ENCODE data around the gene CFAP100. TPM values are rescaled to one million over a fixed set of nuclear protein-coding genes. Genes with fewer than 3 reads are reported as not detected.

The CFAP100 gene
- total and polyA plus RNA-seq, 2 of the 4 experiments (the other 2 are of a cell fraction): not detected

DNA sequence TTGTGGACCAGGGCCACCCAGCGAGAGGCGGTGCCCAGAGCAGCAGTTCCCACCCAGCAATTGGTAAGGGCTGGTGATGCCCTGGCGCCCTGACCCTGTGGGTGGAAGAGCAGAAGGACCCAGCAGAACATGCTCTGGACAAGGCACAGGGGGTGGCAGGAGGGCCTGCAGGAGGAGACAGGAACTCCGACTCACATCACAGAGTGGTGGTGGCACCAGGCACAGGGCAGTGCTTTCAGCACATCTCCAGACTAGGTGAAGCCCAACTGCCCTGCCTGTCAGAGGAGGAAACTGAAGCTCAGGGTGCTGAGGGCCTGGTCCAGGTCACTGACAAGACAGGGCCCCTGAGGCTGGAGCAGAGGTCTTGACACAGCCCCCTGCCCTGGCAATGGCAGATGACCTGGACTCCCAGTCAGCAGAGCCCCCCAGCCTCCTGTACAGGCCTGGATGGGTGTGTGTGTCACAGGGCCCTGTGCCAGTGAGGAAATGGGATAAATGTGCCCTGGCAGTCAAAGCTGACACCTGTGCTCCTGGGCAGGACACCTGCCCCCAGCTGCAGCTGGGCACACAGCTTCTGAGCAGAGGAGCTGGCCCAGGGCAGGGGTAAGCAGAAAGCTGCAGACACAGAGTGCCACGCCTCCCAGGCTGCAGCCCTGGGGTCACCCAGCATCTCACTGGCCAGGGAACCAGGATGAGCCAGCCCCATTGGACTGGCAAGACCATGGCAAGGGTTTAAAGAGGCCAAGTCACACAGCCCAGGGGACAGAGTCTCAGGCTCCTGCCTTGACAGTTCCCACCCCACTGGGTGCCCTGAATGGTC, 48.9 kb upstream of the CFAP100 start (continued):
- TF ChIP-seq CHD1 (IDR thresholded peaks at IDR 0.05; ENCODE audit: low read depth, low read length): no peak

DNA sequence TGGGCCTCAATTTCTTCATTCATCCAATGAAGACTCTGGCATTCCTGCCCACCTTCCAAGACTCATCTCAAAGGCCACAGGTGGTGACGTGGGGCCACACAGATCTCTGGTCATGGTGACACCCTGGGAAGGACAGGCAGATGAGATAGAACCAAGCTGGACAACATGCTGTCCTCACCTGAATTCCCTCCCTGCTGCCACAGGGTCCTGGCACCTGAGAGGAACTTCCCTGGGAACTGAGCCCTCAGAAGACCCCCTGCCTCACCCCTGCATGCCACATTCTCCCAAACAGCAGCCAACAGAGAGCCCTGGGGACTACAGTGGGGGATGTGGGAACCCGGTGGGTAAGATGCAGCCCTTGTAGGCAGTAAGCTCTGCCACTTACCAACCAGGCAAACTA, 48.2 kb upstream of the CFAP100 start:
- Histone ChIP-seq H2BK20ac (ENCODE audit: low read depth, low read length) (no peak overlapping the region), H3K4me2 (ENCODE audit: low read depth, low read length) (no peak overlapping the region), H3K18ac (ENCODE audit: low read depth, low read length) (no peak overlapping the region), H3K14ac (replicated peaks; ENCODE audit: low read depth, low read length) (no peak overlapping the region), H3K9me1 (ENCODE audit: insufficient read depth, low read length) (0 out of 2 replicates have a peak, but pooled peaks cover 4% of the 10 kb centered on the region), H2AFZ (replicated peaks; ENCODE audit: low read length, poor library complexity) (no peak overlapping the region), H4K91ac (ENCODE audit: insufficient read depth, low read depth, low read length) (no peak overlapping the region), H4K8ac (ENCODE audit: low read depth in 2 of 2, low read length in 2 of 2) (no peak overlapping the region), H4K5ac (ENCODE audit: low read depth, low read length) (no peak overlapping the region), H3K9ac (ENCODE audit: low read depth, low read length) (no peak overlapping the region), H2BK15ac (ENCODE audit: low read depth, low read length) (no peak overlapping the region), H3K23ac (ENCODE audit: low read depth, low read length) (no peak overlapping the region), H3K56ac (ENCODE audit: extremely low read depth, insufficient read depth, low read length) (no peak overlapping the region), H2AK9ac (replicated peaks; ENCODE audit: low read depth, low read length, poor library complexity) (no peak overlapping the region), H3K27ac (ENCODE audit: insufficient read depth, low read length) (no peak overlapping the region), H3K36me3 (ENCODE audit: control insufficient read depth, insufficient read depth, low read length) (peaks cover 1% of the 10 kb centered on the region; the same call in 1 of the 2 replicates), H3K4me1 (ENCODE audit: control insufficient read depth, insufficient read depth, low read length) (no peaks in the 10 kb centered on the region), H3K4me3 (ENCODE audit: insufficient read depth, low read depth, low read length) (no peak overlapping the region), H4K20me1 (ENCODE audit: insufficient read depth, low read length) (no peaks in the 10 kb centered on the region; the same call in 1 of the 2 replicates), H3K79me1 (ENCODE audit: low read depth in 1 of 2, low read length in 2 of 2) (no peaks in the 10 kb centered on the region), H2BK120ac (ENCODE audit: low read depth, low read length) (no peak overlapping the region), H3K9me3 (ENCODE audit: control insufficient read depth, insufficient read depth, low read length) (no peaks in the 10 kb centered on the region), H2BK5ac (ENCODE audit: low read depth, low read length, poor library complexity, severe bottlenecking) (no peak overlapping the region), H3K4ac (ENCODE audit: low read depth, low read length) (no peak overlapping the region), H2AK5ac (ENCODE audit: low read depth, low read length) (no peak overlapping the region), H3K27me3 (ENCODE audit: control insufficient read depth, insufficient read depth, low read length) (peaks cover 3% of the 10 kb centered on the region; the same call in 1 of the 2 replicates)
- BruUV-seq (replicated peaks): no TSS peak
- DNase-seq (no peak), ATAC-seq (ENCODE audit: low read depth) (no peak)
- no CpG with 5 or more reads among the region's 2 CpGs for WGBS, 2 experiments (ENCODE audit: extremely low coverage in 2 of 2, insufficient read length in 1 of 2)
- dilution Hi-C loops (cut with HindIII; ENCODE audit: low sequenced_read_pairs, unreplicated experiment): no loop called here
- in situ Hi-C loops (cut with MboI; ENCODE audit: low sequenced_read_pairs): no loop called here
- CTCF ChIA-PET: no interaction called here
- intact Hi-C loops (cut with micrococcal nuclease): no loop called here
- POLR2A ChIA-PET (ENCODE audit: unreplicated experiment): no interaction called here
- TF ChIP-seq MXI1 (IDR thresholded peaks at IDR 0.05; ENCODE audit: borderline replicate concordance, low read depth, low read length) (no peak), RFX5 (IDR thresholded peaks at IDR 0.05; ENCODE audit: low read depth, low read length) (no peak), CHD1 (IDR thresholded peaks at IDR 0.05; ENCODE audit: low read depth, low read length) (no peak), RCOR1 (IDR thresholded peaks at IDR 0.05; ENCODE audit: insufficient replicate concordance, low read length) (no peak)
- TF ChIP-seq, protein P1, sequence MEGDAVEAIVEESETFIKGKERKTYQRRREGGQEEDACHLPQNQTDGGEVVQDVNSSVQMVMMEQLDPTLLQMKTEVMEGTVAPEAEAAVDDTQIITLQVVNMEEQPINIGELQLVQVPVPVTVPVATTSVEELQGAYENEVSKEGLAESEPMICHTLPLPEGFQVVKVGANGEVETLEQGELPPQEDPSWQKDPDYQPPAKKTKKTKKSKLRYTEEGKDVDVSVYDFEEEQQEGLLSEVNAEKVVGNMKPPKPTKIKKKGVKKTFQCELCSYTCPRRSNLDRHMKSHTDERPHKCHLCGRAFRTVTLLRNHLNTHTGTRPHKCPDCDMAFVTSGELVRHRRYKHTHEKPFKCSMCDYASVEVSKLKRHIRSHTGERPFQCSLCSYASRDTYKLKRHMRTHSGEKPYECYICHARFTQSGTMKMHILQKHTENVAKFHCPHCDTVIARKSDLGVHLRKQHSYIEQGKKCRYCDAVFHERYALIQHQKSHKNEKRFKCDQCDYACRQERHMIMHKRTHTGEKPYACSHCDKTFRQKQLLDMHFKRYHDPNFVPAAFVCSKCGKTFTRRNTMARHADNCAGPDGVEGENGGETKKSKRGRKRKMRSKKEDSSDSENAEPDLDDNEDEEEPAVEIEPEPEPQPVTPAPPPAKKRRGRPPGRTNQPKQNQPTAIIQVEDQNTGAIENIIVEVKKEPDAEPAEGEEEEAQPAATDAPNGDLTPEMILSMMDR (conservative IDR thresholded peaks at IDR 0.05; ENCODE audit: low read depth, low read length): no peak
